Duodenal mucosa (tissue), 2 donors: ENCODE measurements around the gene ID2.
A peak's percentile ranks its signal among the peaks of the same experiment; 100 is the strongest.

Experiments used
- H3K27ac ChIP-seq: one replicate; pipeline ENCODE4 v1.7.0; 2013; ENCODE audit warnings: low read depth, low read length
- H3K27me3 ChIP-seq, 2 donors: one replicate each; pipeline ENCODE4 v1.7.0; 2013; ENCODE audit warnings: low read length in 2 of 2, control low read depth in 1 of 2; ENCODE audit not compliant: insufficient read depth in 2 of 2, control insufficient read depth in 1 of 2
- H3K36me3 ChIP-seq, 2 donors: one replicate each; pipeline ENCODE4 v1.7.0; 2013; ENCODE audit warnings: low read length in 2 of 2, control low read depth in 1 of 2; ENCODE audit not compliant: insufficient read depth in 2 of 2, control insufficient read depth in 1 of 2
- H3K4me1 ChIP-seq, 2 donors: one replicate each; pipeline ENCODE4 v1.7.0; 2013; ENCODE audit warnings: low read length in 2 of 2, control low read depth in 1 of 2; ENCODE audit not compliant: insufficient read depth in 2 of 2, control insufficient read depth in 1 of 2
- H3K4me3 ChIP-seq, 2 donors: one replicate each; pipeline ENCODE4 v1.7.0; 2013; ENCODE audit warnings: low read length in 2 of 2, low read depth in 1 of 2
- H3K9ac ChIP-seq, 2 donors: one replicate each; pipeline ENCODE4 v1.7.0; 2013; ENCODE audit warnings: low read length in 2 of 2, low read depth in 1 of 2
- H3K9me3 ChIP-seq, 2 donors: one replicate each; pipeline ENCODE4 v1.7.0; 2013; ENCODE audit warnings: low read length in 2 of 2, control low read depth in 1 of 2; ENCODE audit not compliant: control insufficient read depth in 1 of 2

ID2 gene

DNA sequence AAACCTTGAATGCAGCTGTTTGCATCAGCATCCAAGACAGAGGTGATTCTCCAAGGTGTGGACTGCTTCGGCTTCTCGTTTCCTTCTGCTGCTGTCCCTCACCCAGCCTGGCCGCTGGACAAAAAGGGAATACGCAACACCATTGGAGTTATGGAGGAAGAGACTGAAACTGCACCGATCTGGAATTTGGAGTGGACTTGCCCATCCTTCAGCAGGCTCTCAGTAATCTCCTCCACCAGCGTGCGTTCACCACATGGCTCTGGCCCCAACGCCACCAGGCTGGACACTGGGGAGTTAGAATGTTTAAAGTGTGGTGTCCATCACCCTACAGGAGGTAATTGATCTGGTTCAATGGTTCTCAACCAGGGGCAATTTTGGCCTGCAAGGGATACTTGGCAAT lies 41.4 kb upstream of the ID2 start:
- H3K9ac ChIP-seq: no peak overlapping the region
- no peaks in the 10 kb centered on the region for H3K36me3 ChIP-seq
- no peak overlapping the region for H3K4me3 ChIP-seq
- H3K27ac ChIP-seq: no peak overlapping the region
- no peaks in the 10 kb centered on the region for H3K27me3 ChIP-seq
- no peaks in the 10 kb centered on the region for H3K9me3 ChIP-seq
- peaks cover 0 to 4% of the 10 kb centered on the region in 2 donors for H3K4me1 ChIP-seq

DNA sequence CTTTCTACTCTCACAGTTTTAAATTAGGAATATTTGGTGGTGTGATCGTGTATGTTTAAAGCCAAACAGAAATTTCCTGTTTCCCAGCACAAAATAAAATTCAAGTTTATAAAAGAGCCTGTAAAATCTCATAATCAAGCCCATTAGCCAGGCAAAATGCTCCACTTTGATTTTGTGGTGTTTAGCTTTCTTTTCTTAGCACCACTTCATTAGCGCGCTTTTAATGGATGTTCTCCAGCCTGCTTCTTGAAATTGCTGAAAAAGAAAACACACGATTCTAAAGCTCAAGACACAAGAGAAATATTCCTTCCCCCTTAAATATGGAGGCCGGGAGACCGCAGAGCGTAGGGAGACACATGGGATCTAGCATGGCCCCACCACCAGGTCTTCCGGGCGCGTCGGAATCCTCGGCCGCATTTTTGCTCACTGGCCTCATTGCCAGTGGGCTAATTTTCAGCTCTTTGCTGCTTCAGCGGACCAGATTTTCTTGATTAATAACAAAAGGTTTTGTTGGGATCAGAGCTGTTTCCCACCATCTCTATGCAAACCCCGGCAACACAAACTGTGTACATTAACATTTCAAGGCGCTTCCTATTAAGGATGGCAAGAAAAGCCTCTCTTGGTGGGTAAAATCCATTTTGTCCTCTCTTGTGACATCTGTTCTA lies 40.4 kb upstream of the ID2 start:
- Histone ChIP-seq H3K4me3 (no peak overlapping the region), H3K27me3 (no peaks in the 10 kb centered on the region), H3K9me3 (no peaks in the 10 kb centered on the region), H3K27ac (no peak overlapping the region), H3K4me1 (peaks cover 0 to 4% of the 10 kb centered on the region in 2 donors), H3K9ac (no peak overlapping the region), H3K36me3 (no peaks in the 10 kb centered on the region)

GRCh38 chr2:8642366-8643068 lies 39.3 kb upstream of the ID2 start:
- H3K9me3 ChIP-seq: no peaks in the 10 kb centered on the region
- no peaks in the 10 kb centered on the region for H3K4me1 ChIP-seq
- H3K4me3 ChIP-seq: no peak overlapping the region
- no peak overlapping the region for H3K9ac ChIP-seq
- no peaks in the 10 kb centered on the region for H3K36me3 ChIP-seq
- H3K27me3 ChIP-seq: no peaks in the 10 kb centered on the region
- H3K27ac ChIP-seq: no peak overlapping the region

DNA sequence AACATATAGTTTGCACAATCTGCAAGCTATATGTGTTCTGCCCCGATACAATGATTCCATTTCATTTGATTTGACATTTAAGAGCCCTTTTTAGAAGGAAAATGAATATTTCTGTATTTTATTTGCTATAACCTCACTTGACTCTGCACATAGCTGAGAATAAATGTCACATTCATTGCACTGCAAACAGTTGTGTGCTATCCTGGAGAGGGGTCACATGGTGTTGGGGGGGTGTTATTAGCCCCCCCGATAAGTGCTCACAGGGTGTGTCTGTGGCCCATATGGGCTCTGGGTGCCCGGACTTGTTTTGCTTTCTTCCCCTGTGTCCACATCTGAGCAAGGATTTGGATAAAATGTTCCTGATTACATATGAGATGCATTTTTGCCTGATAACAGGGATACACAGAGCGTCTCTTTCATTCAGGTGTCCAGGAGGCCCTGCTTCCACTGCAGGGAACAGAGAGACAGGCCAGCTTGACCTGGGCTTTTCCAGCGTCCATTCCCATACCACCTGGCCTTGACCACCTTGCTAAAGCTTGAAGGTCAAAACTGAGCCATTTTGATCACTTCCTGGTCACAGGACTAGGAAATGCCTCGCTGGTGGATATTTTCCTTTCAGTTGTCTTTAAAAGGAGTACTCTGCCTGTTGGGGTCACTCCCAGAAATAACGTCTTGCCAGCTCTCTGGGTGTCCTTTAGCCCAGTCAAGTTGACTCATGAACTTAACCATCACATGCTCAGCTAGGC lies 38.4 kb upstream of the ID2 start:
- Histone ChIP-seq H3K9ac (no peak overlapping the region), H3K27ac (no peak overlapping the region), H3K4me1 (no peaks in the 10 kb centered on the region), H3K36me3 (no peaks in the 10 kb centered on the region), H3K4me3 (no peak overlapping the region), H3K9me3 (no peaks in the 10 kb centered on the region), H3K27me3 (no peaks in the 10 kb centered on the region)

DNA sequence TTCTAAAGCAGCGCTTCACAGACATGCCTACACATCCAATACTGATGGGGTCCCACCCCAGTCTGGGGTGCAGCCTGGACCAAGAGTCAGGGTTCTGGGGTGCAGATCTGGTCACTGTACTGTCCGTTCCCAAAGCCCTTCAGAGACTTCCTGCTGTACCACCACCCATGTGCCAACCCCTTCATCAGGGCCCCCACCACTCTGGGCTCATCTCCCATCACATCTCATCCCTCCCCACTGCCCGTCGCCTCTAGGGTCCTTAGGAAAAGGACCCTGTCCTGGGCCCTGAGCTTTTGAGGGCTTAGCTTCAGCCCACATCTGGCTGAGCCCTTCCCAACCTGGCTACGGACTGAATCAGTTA lies 37.9 kb upstream of the ID2 start:
- Histone ChIP-seq H3K27me3 (no peaks in the 10 kb centered on the region), H3K4me1 (no peaks in the 10 kb centered on the region), H3K27ac (no peak overlapping the region), H3K9me3 (no peaks in the 10 kb centered on the region), H3K36me3 (no peaks in the 10 kb centered on the region), H3K4me3 (no peak overlapping the region), H3K9ac (no peak overlapping the region)

DNA sequence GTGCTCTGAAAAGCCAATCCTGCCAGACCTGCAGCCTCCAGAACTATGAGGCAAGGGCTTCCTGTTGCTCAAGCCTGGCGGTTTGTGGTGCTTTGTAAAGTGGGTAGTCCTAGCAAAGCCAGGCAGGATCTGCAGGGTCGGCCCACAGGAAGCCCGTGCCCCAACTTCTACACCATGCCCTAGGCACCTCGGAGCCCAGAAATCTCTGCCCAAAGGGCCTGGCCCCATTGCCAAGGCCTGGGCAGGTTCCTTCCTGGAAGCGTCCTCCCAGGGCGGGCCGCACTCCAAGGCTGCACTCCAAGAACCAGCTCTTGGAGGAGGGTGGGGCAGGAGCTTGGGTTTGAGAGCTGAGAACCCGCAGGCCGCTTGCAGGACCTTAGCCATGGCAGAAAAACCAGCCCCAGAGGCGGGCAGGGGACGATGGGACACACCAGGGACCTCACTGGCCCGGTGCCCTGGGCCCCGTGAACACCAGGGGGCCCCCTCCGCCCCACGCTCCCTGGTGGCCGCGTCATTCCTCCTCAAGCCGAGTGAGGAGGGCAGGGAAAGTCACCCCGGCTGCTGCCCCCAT lies 37.2 kb upstream of the ID2 start:
- Histone ChIP-seq H3K36me3 (no peaks in the 10 kb centered on the region), H3K9me3 (no peaks in the 10 kb centered on the region), H3K4me3 (peak overlapping the region in 1 of 2 donors; percentile 13), H3K4me1 (no peaks in the 10 kb centered on the region), H3K9ac (no peak overlapping the region), H3K27me3 (no peaks in the 10 kb centered on the region), H3K27ac (no peak overlapping the region)

- Histone ChIP-seq H3K36me3 (no peaks in the 10 kb centered on the region), H3K4me1 (no peaks in the 10 kb centered on the region), H3K27ac (no peak overlapping the region), H3K27me3 (no peaks in the 10 kb centered on the region), H3K9ac (no peak overlapping the region), H3K4me3 (peak overlapping the region in 1 of 2 donors; percentile 13), H3K9me3 (no peaks in the 10 kb centered on the region)
Observed at GRCh38 chr2:8645176-8645831, 36.6 kb upstream of the ID2 start.

DNA sequence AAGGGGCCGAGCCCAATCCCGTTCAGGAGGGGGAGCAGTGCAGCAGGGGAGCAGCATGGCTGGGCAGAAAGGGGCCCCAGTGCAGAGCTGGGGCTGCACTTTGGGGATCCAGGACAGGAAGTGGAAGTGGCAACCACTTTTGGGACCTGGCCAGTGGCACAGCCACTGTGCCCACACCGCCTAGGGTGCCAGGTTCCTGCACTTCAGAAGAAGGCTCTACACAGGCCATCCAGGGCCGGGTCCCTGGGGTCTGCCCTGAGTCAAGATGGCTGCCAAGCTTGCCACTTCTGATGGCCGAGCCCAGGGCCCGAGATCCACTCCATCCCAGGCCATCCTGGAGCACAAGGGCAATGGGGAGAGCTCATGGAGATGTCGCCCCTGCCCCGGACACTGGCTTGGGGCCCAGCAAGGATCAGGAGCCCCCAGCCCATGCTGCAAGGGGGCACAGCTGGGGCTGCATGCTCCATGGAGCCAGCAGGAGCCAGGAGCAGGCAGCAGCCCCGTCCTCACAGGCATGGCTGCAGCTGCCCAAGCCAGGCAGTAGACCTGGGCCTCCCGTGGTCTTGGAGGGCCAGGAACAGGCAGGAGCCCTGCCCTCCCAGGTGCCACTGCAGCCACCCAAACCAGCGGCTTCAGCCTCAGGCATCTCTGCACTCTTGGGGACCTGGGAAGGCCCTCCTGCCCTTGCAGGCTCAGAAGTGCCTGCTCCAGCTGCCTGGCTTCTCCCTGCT lies 35.0 kb upstream of the ID2 start:
- Histone ChIP-seq H3K36me3 (no peaks in the 10 kb centered on the region), H3K4me3 (no peak overlapping the region), H3K9ac (no peak overlapping the region), H3K4me1 (no peaks in the 10 kb centered on the region), H3K27me3 (no peaks in the 10 kb centered on the region), H3K9me3 (no peaks in the 10 kb centered on the region), H3K27ac (no peak overlapping the region)

DNA sequence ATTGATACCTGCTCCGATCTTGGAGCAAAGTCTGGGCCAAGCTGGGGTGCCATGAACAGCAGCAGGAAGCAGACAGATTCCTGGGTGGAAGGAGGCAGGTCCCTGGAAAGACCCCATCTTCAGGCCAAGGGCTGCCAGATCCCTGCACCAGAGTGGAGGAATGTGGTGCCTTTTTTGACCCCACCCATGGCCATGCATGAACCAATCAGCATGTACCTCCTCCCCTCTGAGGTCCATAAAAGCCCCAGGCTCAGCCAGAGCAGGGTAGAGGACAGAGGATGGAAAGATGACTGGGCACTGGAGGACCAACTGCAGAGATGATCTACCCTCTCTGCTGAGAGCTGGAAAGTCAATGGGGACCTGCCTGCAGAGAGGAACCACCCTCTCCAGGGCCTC lies 34.4 kb upstream of the ID2 start:
- Histone ChIP-seq H3K27ac (no peak overlapping the region), H3K9me3 (no peaks in the 10 kb centered on the region), H3K36me3 (no peaks in the 10 kb centered on the region)

More for the DNA sequence above, 34.4 kb upstream of the ID2 start:
- Histone ChIP-seq H3K27me3 (no peaks in the 10 kb centered on the region), H3K9ac (no peak overlapping the region), H3K4me1 (no peaks in the 10 kb centered on the region), H3K4me3 (no peak overlapping the region)
